Stimulated activated naive CD8-positive, alpha-beta T cell treated with anti-CD3 and anti-CD28 coated beads, Interleukin-15, Interleukin-2, amounts not matched to agents 100 ng/mL and 50 ng/mL, for 24 hours (primary cell): Measurements from ENCODE around the gene OBI1.

Source experiments
- H3K27ac Mint-ChIP-seq: one replicate; pipeline ENCODE4 v1.8.0; 2021; ENCODE audit warnings: mild to moderate bottlenecking, mixed read lengths
- H3K27me3 Mint-ChIP-seq: one replicate; pipeline ENCODE4 v1.8.0; 2021; ENCODE audit warnings: mixed read lengths
- H3K36me3 Mint-ChIP-seq: one replicate; pipeline ENCODE4 v1.8.0; 2021; ENCODE audit warnings: low read depth, mixed read lengths
- H3K4me1 Mint-ChIP-seq: one replicate; pipeline ENCODE4 v1.8.0; 2021; ENCODE audit warnings: low read depth, mixed read lengths
- H3K4me3 Mint-ChIP-seq: one replicate; pipeline ENCODE4 v1.8.0; 2021; ENCODE audit warnings: mild to moderate bottlenecking, mixed read lengths
- H3K9me3 Mint-ChIP-seq: one replicate; pipeline ENCODE4 v1.8.0; 2021; ENCODE audit warnings: mixed read lengths

The OBI1 gene

GRCh38 chr13:78658630-78659449 lies at the start of gene OBI1:
Gene OBI1, minus strand, starts transcription at chr13:78659155. Its CDS starts 35 bp downstream, at chr13:78659120.
- H3K9me3 Mint-ChIP-seq: no peaks in the 10 kb centered on the region
- H3K36me3 Mint-ChIP-seq: peaks cover 16% of the 10 kb centered on the region
- peaks cover 38% of the 10 kb centered on the region for H3K4me1 Mint-ChIP-seq
- peak within 1 kb of the TSS; percentile 97 for H3K4me3 Mint-ChIP-seq
- peak within 1 kb of the TSS; percentile 98 for H3K27ac Mint-ChIP-seq
- H3K27me3 Mint-ChIP-seq: no peaks in the 10 kb centered on the region

- H3K9me3 Mint-ChIP-seq: peaks cover 4% of the 10 kb centered on the region
- no peak overlapping the region for H3K4me3 Mint-ChIP-seq
- H3K4me1 Mint-ChIP-seq: no peaks in the 10 kb centered on the region
- H3K27ac Mint-ChIP-seq: no peak overlapping the region
- peaks cover 20% of the 10 kb centered on the region for H3K27me3 Mint-ChIP-seq
- H3K36me3 Mint-ChIP-seq: no peaks in the 10 kb centered on the region
These were observed 42.4 kb upstream of the OBI1 start for GRCh38 chr13:78701383-78701782.

GRCh38 chr13:78700121-78700910 lies 41.4 kb upstream of the OBI1 start:
- H3K4me1 Mint-ChIP-seq: no peaks in the 10 kb centered on the region
- H3K27me3 Mint-ChIP-seq: peaks cover 20% of the 10 kb centered on the region
- H3K27ac Mint-ChIP-seq: no peak overlapping the region
- no peaks in the 10 kb centered on the region for H3K36me3 Mint-ChIP-seq
- H3K9me3 Mint-ChIP-seq: peaks cover 4% of the 10 kb centered on the region
- H3K4me3 Mint-ChIP-seq: no peak overlapping the region

GRCh38 chr13:78689011-78689410 lies 30.1 kb upstream of the OBI1 start:
- H3K27me3 Mint-ChIP-seq: peaks cover 26% of the 10 kb centered on the region

GRCh38 chr13:78686461-78686860 lies 27.5 kb upstream of the OBI1 start:
- Mint-ChIP-seq H3K27me3 (peaks cover 29% of the 10 kb centered on the region), H3K4me3 (no peak overlapping the region), H3K9me3 (no peaks in the 10 kb centered on the region), H3K36me3 (no peaks in the 10 kb centered on the region), H3K27ac (no peak overlapping the region), H3K4me1 (no peaks in the 10 kb centered on the region)

More at GRCh38 chr13:78689011-78689410, 30.1 kb upstream of the OBI1 start:
- Mint-ChIP-seq H3K27ac (no peak overlapping the region), H3K4me1 (no peaks in the 10 kb centered on the region), H3K36me3 (no peaks in the 10 kb centered on the region), H3K4me3 (no peak overlapping the region), H3K9me3 (no peaks in the 10 kb centered on the region)

- no peak overlapping the region for H3K27ac Mint-ChIP-seq
These were observed 21.8 kb upstream of the OBI1 start for GRCh38 chr13:78680576-78681350.

GRCh38 chr13:78680115-78680561 lies 21.2 kb upstream of the OBI1 start:
- Mint-ChIP-seq H3K27me3 (peaks cover 17% of the 10 kb centered on the region), H3K4me3 (no peak overlapping the region), H3K9me3 (no peaks in the 10 kb centered on the region), H3K27ac (no peak overlapping the region), H3K36me3 (no peaks in the 10 kb centered on the region), H3K4me1 (no peaks in the 10 kb centered on the region)

More at GRCh38 chr13:78680576-78681350, 21.8 kb upstream of the OBI1 start:
- Mint-ChIP-seq H3K9me3 (no peaks in the 10 kb centered on the region), H3K36me3 (no peaks in the 10 kb centered on the region), H3K4me1 (no peaks in the 10 kb centered on the region), H3K4me3 (no peak overlapping the region), H3K27me3 (peaks cover 19% of the 10 kb centered on the region)

GRCh38 chr13:78679329-78679728 lies 20.4 kb upstream of the OBI1 start:
- H3K27ac Mint-ChIP-seq: no peak overlapping the region
- no peaks in the 10 kb centered on the region for H3K9me3 Mint-ChIP-seq
- H3K27me3 Mint-ChIP-seq: peaks cover 10% of the 10 kb centered on the region
- H3K4me3 Mint-ChIP-seq: no peak overlapping the region
- no peaks in the 10 kb centered on the region for H3K36me3 Mint-ChIP-seq
- no peaks in the 10 kb centered on the region for H3K4me1 Mint-ChIP-seq

GRCh38 chr13:78675112-78675511 lies 16.2 kb upstream of the OBI1 start:
- H3K4me3 Mint-ChIP-seq: no peak overlapping the region

GRCh38 chr13:78674638-78675037 lies 15.7 kb upstream of the OBI1 start:
- no peaks in the 10 kb centered on the region for H3K36me3 Mint-ChIP-seq
- no peak overlapping the region for H3K27ac Mint-ChIP-seq
- peaks cover 27% of the 10 kb centered on the region for H3K27me3 Mint-ChIP-seq
- H3K4me3 Mint-ChIP-seq: no peak overlapping the region
- H3K4me1 Mint-ChIP-seq: no peaks in the 10 kb centered on the region
- no peaks in the 10 kb centered on the region for H3K9me3 Mint-ChIP-seq

More at GRCh38 chr13:78675112-78675511, 16.2 kb upstream of the OBI1 start:
- no peak overlapping the region for H3K27ac Mint-ChIP-seq
- H3K9me3 Mint-ChIP-seq: no peaks in the 10 kb centered on the region
- H3K4me1 Mint-ChIP-seq: no peaks in the 10 kb centered on the region
- peaks cover 24% of the 10 kb centered on the region for H3K27me3 Mint-ChIP-seq
- H3K36me3 Mint-ChIP-seq: no peaks in the 10 kb centered on the region

- Mint-ChIP-seq H3K4me1 (peaks cover 19% of the 10 kb centered on the region), H3K4me3 (no peak overlapping the region), H3K27ac (no peak overlapping the region), H3K27me3 (peaks cover 4% of the 10 kb centered on the region), H3K36me3 (no peaks in the 10 kb centered on the region), H3K9me3 (no peaks in the 10 kb centered on the region)
These were observed 3.5 kb upstream of the OBI1 start for GRCh38 chr13:78662467-78662866.

- H3K4me1 Mint-ChIP-seq: peaks cover 30% of the 10 kb centered on the region
- no peak overlapping the region for H3K27ac Mint-ChIP-seq
- H3K36me3 Mint-ChIP-seq: peaks cover 7% of the 10 kb centered on the region
These were observed 1.5 kb upstream of the OBI1 start for GRCh38 chr13:78660495-78660857.

GRCh38 chr13:78659732-78660494 lies 958 bp upstream of the OBI1 start:
- H3K4me3 Mint-ChIP-seq: peak overlapping the region; percentile 97
- H3K36me3 Mint-ChIP-seq: peaks cover 13% of the 10 kb centered on the region
- peak overlapping the region; percentile 40 for H3K27ac Mint-ChIP-seq
- H3K4me1 Mint-ChIP-seq: peaks cover 36% of the 10 kb centered on the region
- no peaks in the 10 kb centered on the region for H3K9me3 Mint-ChIP-seq
- no peaks in the 10 kb centered on the region for H3K27me3 Mint-ChIP-seq

More at GRCh38 chr13:78660495-78660857, 1.5 kb upstream of the OBI1 start:
- no peaks in the 10 kb centered on the region for H3K9me3 Mint-ChIP-seq
- peak overlapping the region; percentile 21 for H3K4me3 Mint-ChIP-seq
- H3K27me3 Mint-ChIP-seq: no peaks in the 10 kb centered on the region

- Mint-ChIP-seq H3K9me3 (no peaks in the 10 kb centered on the region), H3K36me3 (peaks cover 16% of the 10 kb centered on the region), H3K27ac (peak overlapping the region; percentile 98), H3K4me3 (peak overlapping the region; percentile 97), H3K27me3 (no peaks in the 10 kb centered on the region), H3K4me1 (peaks cover 38% of the 10 kb centered on the region)
These were observed 435 bp upstream of the OBI1 start for GRCh38 chr13:78659450-78659730.
